ENCODE data around the gene EFNB3.

Gene EFNB3

GRCh38 chr17:7704601-7705268 is at the start of gene EFNB3:
TSS of gene EFNB3 (plus strand) at chr17:7705202. CDS start at chr17:7705599, 397 bp downstream.
- H3K4me3 ChIP-seq (ENCODE audit: low read length), result peak within 1 kb of the TSS; percentile 47
- no peak for DNase-seq (ENCODE audit: low read depth)
- TF ChIP-seq CTCF (conservative IDR thresholded peaks at IDR 0.05; ENCODE audit: low read depth, low read length), result no peak

- TF ChIP-seq CTCF (conservative IDR thresholded peaks at IDR 0.05; ENCODE audit: low read depth, low read length), result no peak
- DNase-seq (ENCODE audit: low read depth), result no peak
- no peak overlapping the region for H3K4me3 ChIP-seq (ENCODE audit: low read length)
Measured at GRCh38 chr17:7655541-7655840, 49.5 kb upstream of the EFNB3 start.

GRCh38 chr17:7656958-7657609 is 47.9 kb upstream of the EFNB3 start:
- no peak for DNase-seq (ENCODE audit: low read depth)
- TF ChIP-seq CTCF (conservative IDR thresholded peaks at IDR 0.05; ENCODE audit: low read depth, low read length), result peak; percentile 7
- no peak overlapping the region for H3K4me3 ChIP-seq (ENCODE audit: low read length)

- no peak overlapping the region for H3K4me3 ChIP-seq (ENCODE audit: low read length)
- no peak for TF ChIP-seq CTCF (conservative IDR thresholded peaks at IDR 0.05; ENCODE audit: low read depth, low read length)
Measured at GRCh38 chr17:7667656-7668406, 37.2 kb upstream of the EFNB3 start.

GRCh38 chr17:7668482-7668881 is 36.5 kb upstream of the EFNB3 start:
- no peak overlapping the region for H3K4me3 ChIP-seq (ENCODE audit: low read length)
- no peak for TF ChIP-seq CTCF (conservative IDR thresholded peaks at IDR 0.05; ENCODE audit: low read depth, low read length)
- no peak for DNase-seq (ENCODE audit: low read depth)

More at GRCh38 chr17:7667656-7668406, 37.2 kb upstream of the EFNB3 start:
- no peak for DNase-seq (ENCODE audit: low read depth)

GRCh38 chr17:7673239-7673638 is 31.8 kb upstream of the EFNB3 start:
- DNase-seq (ENCODE audit: low read depth), result no peak
- H3K4me3 ChIP-seq (ENCODE audit: low read length), result no peak overlapping the region
- TF ChIP-seq CTCF (conservative IDR thresholded peaks at IDR 0.05; ENCODE audit: low read depth, low read length), result peak; percentile 53
